Measurements from ENCODE around the gene CFAP70. TPM values are rescaled to one million over a fixed set of nuclear protein-coding genes. Genes with fewer than 3 reads are reported as not detected.

The CFAP70 gene
- total RNA-seq, 1 experiment from 2014 or later: 2.9 TPM

GRCh38 chr10:73376679-73377078 is 18.0 kb upstream of the CFAP70 start:
- no TSS peak for BruUV-seq (replicated peaks)

GRCh38 chr10:73368238-73368637 is 9.6 kb upstream of the CFAP70 start:
- Histone ChIP-seq H3K9me3 (ENCODE audit: control insufficient read depth in 1 of 2, insufficient read depth in 1 of 2, low read depth in 1 of 2, low read length in 2 of 2) (no peaks in the 10 kb centered on the region), H3K4me3 (replicated peaks in 1 of 2; ENCODE audit: low read depth in 1 of 2, low read length in 2 of 2) (no peak overlapping the region), H2AFZ (ENCODE audit: low read depth, low read length, poor library complexity, severe bottlenecking) (no peak overlapping the region), H3K79me2 (ENCODE audit: insufficient read depth, low read length) (no peaks in the 10 kb centered on the region), H3K36me3 (ENCODE audit: control insufficient read depth in 1 of 2, insufficient read depth in 2 of 2, low read length in 2 of 2) (peaks cover 0 to 13% of the 10 kb centered on the region in 2 experiments; a peak in 2 of 4 replicates), H3K27ac (ENCODE audit: low read depth, low read length) (no peak overlapping the region), H4K20me1 (ENCODE audit: insufficient read depth) (no peaks in the 10 kb centered on the region), H3K4me1 (ENCODE audit: control insufficient read depth in 1 of 2, insufficient read depth in 2 of 2, low read length in 2 of 2) (no peaks in the 10 kb centered on the region), H3K27me3 (ENCODE audit: insufficient read depth, low read length) (no peaks in the 10 kb centered on the region), H3K9me2 (ENCODE audit: insufficient read depth) (no peaks in the 10 kb centered on the region), H3K9ac (ENCODE audit: low read length) (no peak overlapping the region), H3K4me2 (ENCODE audit: low read length) (no peak overlapping the region)
- no peak for DNase-seq (ENCODE audit: low read depth, low spot score)
- intact Hi-C loops (cut with micrococcal nuclease): no loop called here
- TF ChIP-seq ZFX (IDR thresholded peaks at IDR 0.05) (no peak), SRF (IDR thresholded peaks at IDR 0.05; ENCODE audit: low read depth) (no peak), RAD21 (IDR thresholded peaks at IDR 0.05; ENCODE audit: low read depth) (no peak), REST (IDR thresholded peaks at IDR 0.05; ENCODE audit: low read depth) (no peak), POLR2A (IDR thresholded peaks at IDR 0.05; ENCODE audit: borderline replicate concordance, extremely low read depth, insufficient read depth, insufficient read length) (no peak)
- CTCF ChIA-PET: no interaction called here
- POLR2A ChIA-PET: no interaction called here
- BruUV-seq (replicated peaks): no TSS peak
- no peak for ATAC-seq
- RAD21 ChIA-PET (ENCODE audit: low non-redundant PET in 1 of 2, low total read pairs in 2 of 2, uncharacterized antibody in 2 of 2, unreplicated experiment in 2 of 2): no interaction called here

More at GRCh38 chr10:73376679-73377078, 18.0 kb upstream of the CFAP70 start:
- Histone ChIP-seq H3K9me3 (ENCODE audit: control insufficient read depth in 1 of 2, insufficient read depth in 1 of 2, low read depth in 1 of 2, low read length in 2 of 2) (no peaks in the 10 kb centered on the region), H3K27ac (ENCODE audit: low read depth, low read length) (no peak overlapping the region), H3K27me3 (ENCODE audit: insufficient read depth, low read length) (no peaks in the 10 kb centered on the region), H4K20me1 (ENCODE audit: insufficient read depth) (no peaks in the 10 kb centered on the region), H3K4me3 (replicated peaks in 1 of 2; ENCODE audit: low read depth in 1 of 2, low read length in 2 of 2) (no peak overlapping the region), H3K9ac (ENCODE audit: low read length) (no peak overlapping the region), H2AFZ (ENCODE audit: low read depth, low read length, poor library complexity, severe bottlenecking) (no peak overlapping the region), H3K79me2 (ENCODE audit: insufficient read depth, low read length) (no peaks in the 10 kb centered on the region), H3K4me1 (ENCODE audit: control insufficient read depth in 1 of 2, insufficient read depth in 2 of 2, low read length in 2 of 2) (no peaks in the 10 kb centered on the region), H3K36me3 (ENCODE audit: control insufficient read depth in 1 of 2, insufficient read depth in 2 of 2, low read length in 2 of 2) (peaks cover 24 to 32% of the 10 kb centered on the region in 2 experiments), H3K9me2 (ENCODE audit: insufficient read depth) (no peaks in the 10 kb centered on the region), H3K4me2 (ENCODE audit: low read length) (no peak overlapping the region)
- DNase-seq (ENCODE audit: low read depth, low spot score) (no peak), ATAC-seq (no peak)
- RAD21 ChIA-PET (ENCODE audit: low non-redundant PET in 1 of 2, low total read pairs in 2 of 2, uncharacterized antibody in 2 of 2, unreplicated experiment in 2 of 2): no interaction called here
- intact Hi-C loops (cut with micrococcal nuclease): no loop called here
- TF ChIP-seq FOSL1 (IDR thresholded peaks at IDR 0.05; ENCODE audit: low read depth) (no peak), ELF1 (IDR thresholded peaks at IDR 0.05; ENCODE audit: borderline replicate concordance, low read depth) (no peak), ATF3 (IDR thresholded peaks at IDR 0.05) (no peak), CBX3 (IDR thresholded peaks at IDR 0.05; ENCODE audit: low read depth) (no peak), RAD21 (IDR thresholded peaks at IDR 0.05; ENCODE audit: low read depth) (no peak), POLR2AphosphoS5 (IDR thresholded peaks at IDR 0.05; ENCODE audit: low read depth, low read length) (no peak), YY1 (IDR thresholded peaks at IDR 0.05; ENCODE audit: extremely low read depth, insufficient replicate concordance, low read depth, low read length) (no peak)
- POLR2A ChIA-PET: no interaction called here
- CTCF ChIA-PET: no interaction called here
